Fibroblast of skin of back (primary cell): ENCODE measurements around the gene AGAP1.

Experiments used
- DNase-seq: peaks from one replicate; pipeline ENCODE4 v3.0.0-alpha.2; 2013

AGAP1 gene

GRCh38 chr2:235533198-235533597 lies 39.4 kb downstream of the AGAP1 start:
- DNase-seq: no peak

- no peak for DNase-seq
These were observed 40.0 kb downstream of the AGAP1 start for GRCh38 chr2:235533616-235534385.

- DNase-seq: no peak
These were observed 41.0 kb downstream of the AGAP1 start for GRCh38 chr2:235534678-235535422.

- DNase-seq: no peak
These were observed 41.7 kb downstream of the AGAP1 start for GRCh38 chr2:235535423-235536130.

- DNase-seq: no peak
These were observed 42.9 kb downstream of the AGAP1 start for GRCh38 chr2:235536711-235537110.

GRCh38 chr2:235537186-235537585 lies 43.3 kb downstream of the AGAP1 start:
- DNase-seq: no peak

- DNase-seq: no peak
These were observed 43.7 kb downstream of the AGAP1 start for GRCh38 chr2:235537587-235537986.

GRCh38 chr2:235538144-235538639 lies 44.3 kb downstream of the AGAP1 start:
- DNase-seq: no peak

- DNase-seq: no peak
These were observed 45.1 kb downstream of the AGAP1 start for GRCh38 chr2:235538981-235539380.

GRCh38 chr2:235539773-235540172 lies 45.9 kb downstream of the AGAP1 start:
- no peak for DNase-seq

- no peak for DNase-seq
These were observed 47.2 kb downstream of the AGAP1 start for GRCh38 chr2:235541016-235541415.

GRCh38 chr2:235541838-235542549 lies 48.2 kb downstream of the AGAP1 start:
- DNase-seq: no peak

- no peak for DNase-seq
These were observed 48.9 kb downstream of the AGAP1 start for GRCh38 chr2:235542733-235543127.

- peak; percentile 25 for DNase-seq
These were observed 49.4 kb downstream of the AGAP1 start for GRCh38 chr2:235543128-235543750.

- DNase-seq: no peak
These were observed 50.2 kb downstream of the AGAP1 start for GRCh38 chr2:235543851-235544688.

- no peak for DNase-seq
These were observed 50.8 kb downstream of the AGAP1 start for GRCh38 chr2:235544689-235544969.

GRCh38 chr2:235545339-235546150 lies 51.7 kb downstream of the AGAP1 start:
- DNase-seq: no peak

GRCh38 chr2:235546151-235546435 lies 52.2 kb downstream of the AGAP1 start:
- no peak for DNase-seq

- no peak for DNase-seq
These were observed 52.6 kb downstream of the AGAP1 start for GRCh38 chr2:235546436-235546835.

- no peak for DNase-seq
These were observed 56.0 kb downstream of the AGAP1 start for GRCh38 chr2:235549735-235550377.
